Stimulated activated memory B cell treated with anti-CD40 and anti-IgM and Interleukin-4, amounts not matched to agents 10 μg/mL and 1 μg/mL and 100 μg/mL, for 72 hours (primary cell): ENCODE data around the gene MZF1.
"Not testable (repeated sequence)": the region's sequence is repeated elsewhere in the genome, so short reads cannot be mapped to it uniquely, and the experiment has no call there.

Source experiments
- ATAC-seq: fragments of 150-1000 bp; cut with Tn5 transposase; 2 replicates; pipeline ENCODE4 v1.10.0; 2021
- H3K27ac Mint-ChIP-seq: one replicate; pipeline ENCODE4 v1.8.0; 2022; ENCODE audit warnings: mild to moderate bottlenecking, mixed read lengths
- H3K27me3 Mint-ChIP-seq: one replicate; pipeline ENCODE4 v1.8.0; 2022; ENCODE audit warnings: mixed read lengths
- H3K36me3 Mint-ChIP-seq: one replicate; pipeline ENCODE4 v1.8.0; 2022; ENCODE audit warnings: mixed read lengths
- H3K4me1 Mint-ChIP-seq: one replicate; pipeline ENCODE4 v1.8.0; 2022; ENCODE audit warnings: mixed read lengths
- H3K4me3 Mint-ChIP-seq: one replicate; pipeline ENCODE4 v1.8.0; 2022; ENCODE audit warnings: mild to moderate bottlenecking, moderate library complexity, mixed read lengths
- H3K9me3 Mint-ChIP-seq: one replicate; pipeline ENCODE4 v1.8.0; 2022; ENCODE audit warnings: mixed read lengths

The MZF1 gene

DNA sequence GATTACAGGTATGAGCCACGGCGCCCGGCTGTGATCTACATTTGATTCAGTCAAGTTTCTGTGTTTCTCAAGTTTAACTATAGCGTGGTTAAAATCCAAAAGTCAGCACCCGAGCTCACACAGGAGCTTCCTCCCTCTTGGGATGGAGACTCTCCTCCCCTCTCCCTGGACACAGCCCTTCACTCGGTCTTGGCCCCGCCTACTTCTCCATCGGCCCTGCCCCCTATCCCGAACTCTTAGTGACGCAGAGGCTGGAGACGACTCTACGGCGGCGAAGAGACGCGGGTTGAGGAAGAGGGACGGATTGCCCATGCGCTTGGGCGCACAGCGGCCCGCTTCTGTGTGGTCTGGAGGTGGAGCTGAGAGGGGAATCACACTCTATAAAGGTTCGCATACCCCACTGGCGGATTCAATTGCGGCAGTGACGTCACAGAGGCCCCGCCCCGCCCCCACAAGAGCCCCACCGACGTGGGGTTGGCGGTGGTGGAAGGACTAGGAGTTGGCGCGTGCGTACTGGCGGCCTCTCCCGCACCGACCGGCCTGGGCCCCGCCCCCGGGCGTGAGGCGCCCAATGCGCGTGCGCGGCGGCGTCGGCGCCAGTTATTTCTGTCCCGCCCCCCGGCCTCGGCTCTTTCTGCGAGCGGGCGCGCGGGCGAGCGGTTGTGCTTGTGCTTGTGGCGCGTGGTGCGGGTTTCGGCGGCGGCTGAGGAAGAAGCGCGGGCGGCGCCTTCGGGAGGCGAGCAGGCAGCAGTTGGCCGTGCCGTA, 29.1 kb downstream of the MZF1 start, which contains the start of gene TRIM28:
TSS of gene TRIM28 (plus strand) at position 239 of the 765 bp plus-strand sequence. CDS start 694 bp downstream, outside the sequence.
- Mint-ChIP-seq H3K9me3 (no peaks in the 10 kb centered on the region), H3K27me3 (peaks cover 37% of the 10 kb centered on the region), H3K36me3 (peaks cover 33% of the 10 kb centered on the region)

DNA sequence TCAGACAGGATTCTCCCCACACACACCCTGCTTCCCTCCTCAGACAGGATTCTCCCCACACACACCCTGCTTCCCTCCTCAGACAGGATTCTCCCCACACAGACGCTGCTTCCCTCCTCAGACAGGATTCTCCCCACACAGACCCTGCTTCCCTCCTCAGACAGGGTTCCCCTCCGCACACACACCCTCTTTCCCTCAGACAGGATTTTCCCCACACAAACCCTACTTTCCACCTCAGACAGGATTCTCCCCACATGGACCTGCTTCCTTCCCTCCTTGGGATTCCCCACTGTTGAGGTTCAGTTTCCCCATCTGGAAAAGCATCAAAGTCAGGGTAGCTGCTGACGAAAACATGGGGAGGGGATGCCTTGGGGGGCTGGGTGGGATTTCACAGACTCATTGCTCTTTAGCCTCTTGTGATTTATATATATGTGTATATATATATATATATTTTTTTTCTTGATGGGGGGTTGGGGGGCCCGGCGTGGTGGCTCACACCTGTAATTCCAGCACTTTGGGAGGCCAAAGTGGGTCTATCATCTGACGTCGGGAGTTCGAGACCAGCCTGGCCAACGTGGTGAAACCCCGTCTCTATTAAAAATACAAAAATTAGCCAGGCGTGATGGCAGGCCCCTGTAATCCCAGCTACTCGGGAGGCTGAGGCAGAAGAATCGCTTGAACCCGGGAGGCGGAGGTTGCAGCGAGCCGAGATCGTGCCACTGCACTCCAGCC, 30.3 kb downstream of the MZF1 start:
- peaks cover 23% of the 10 kb centered on the region for H3K36me3 Mint-ChIP-seq
- peaks cover 49% of the 10 kb centered on the region for H3K27me3 Mint-ChIP-seq
- ATAC-seq, H3K9me3 Mint-ChIP-seq, H3K4me3 Mint-ChIP-seq: not testable (repeated sequence)
- peak overlapping the region; percentile 26 for H3K27ac Mint-ChIP-seq
- H3K4me1 Mint-ChIP-seq = peaks cover 52% of the 10 kb centered on the region

More for the DNA sequence above, 29.1 kb downstream of the MZF1 start, which contains the start of gene TRIM28:
- Mint-ChIP-seq H3K27ac (peak within 1 kb of the TSS; percentile 98), H3K4me3 (peak within 1 kb of the TSS; percentile 92), H3K4me1 (peaks cover 45% of the 10 kb centered on the region)
- ATAC-seq = peak; percentile 95

DNA sequence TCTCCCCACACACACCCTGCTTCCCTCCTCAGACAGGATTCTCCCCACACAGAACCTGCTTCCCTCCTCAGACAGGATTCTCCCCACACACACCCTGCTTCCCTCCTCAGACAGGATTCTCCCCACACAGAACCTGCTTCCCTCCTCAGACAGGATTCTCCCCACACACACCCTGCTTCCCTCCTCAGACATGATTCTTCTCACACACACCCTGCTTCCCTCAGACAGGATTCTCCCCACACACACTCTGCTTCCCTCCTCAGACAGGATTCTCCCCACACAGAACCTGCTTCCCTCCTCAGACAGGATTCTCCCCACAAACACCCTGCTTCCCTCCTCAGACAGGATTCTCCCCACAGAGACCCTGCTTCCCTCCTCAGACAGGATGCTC, 34.0 kb downstream of the MZF1 start:
- H3K36me3 Mint-ChIP-seq, H3K9me3 Mint-ChIP-seq, ATAC-seq: not testable (repeated sequence)
- Mint-ChIP-seq H3K4me1 (peaks cover 23% of the 10 kb centered on the region), H3K4me3 (peak overlapping the region; percentile 12), H3K27ac (peak overlapping the region; percentile 25), H3K27me3 (peaks cover 72% of the 10 kb centered on the region)

DNA sequence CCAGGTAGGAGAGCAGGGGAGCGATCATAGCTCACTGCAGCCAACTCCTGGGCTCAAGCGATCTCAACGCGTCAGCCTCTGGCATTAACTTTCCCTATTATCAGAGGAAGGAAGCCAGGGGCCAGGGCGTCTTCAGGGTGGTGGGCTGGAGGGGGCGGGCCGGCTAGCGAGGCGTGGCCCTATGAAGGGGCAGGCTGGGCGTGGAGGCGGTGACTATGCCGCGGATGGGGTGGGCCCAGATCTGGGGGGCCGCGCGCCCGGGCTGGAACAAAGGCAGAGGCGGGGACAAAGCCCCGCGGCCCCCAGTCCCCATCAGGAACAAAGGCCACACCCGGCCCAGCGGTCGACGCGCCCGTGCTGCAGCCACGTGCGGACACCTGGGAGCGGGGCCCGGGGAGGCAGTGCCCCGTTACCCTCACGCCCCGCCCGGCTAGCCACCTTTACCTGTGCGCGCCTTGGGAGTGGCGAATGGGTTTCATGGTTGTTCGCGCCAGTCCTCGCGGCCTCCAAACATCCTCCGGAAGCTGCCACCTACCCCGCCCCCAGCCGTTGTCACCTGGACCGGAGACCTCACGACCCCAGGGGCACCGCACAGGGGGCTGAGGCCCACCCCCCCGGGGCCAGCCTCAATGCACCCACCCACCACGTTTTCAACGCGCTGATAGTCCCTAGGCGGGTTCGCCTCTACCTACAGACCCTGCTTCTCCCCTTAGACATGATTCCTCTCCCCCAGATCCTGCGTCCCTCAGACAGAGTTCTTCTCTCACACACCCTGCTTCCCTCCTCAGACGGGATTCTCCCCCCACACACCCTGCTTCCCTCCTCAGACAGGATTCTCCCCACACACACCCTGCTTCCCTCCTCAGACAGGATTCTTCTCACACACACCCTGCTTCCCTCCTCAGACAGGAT, 34.6 kb downstream of the MZF1 start:
- ATAC-seq = peak; percentile 65
- H3K27ac Mint-ChIP-seq = peak overlapping the region; percentile 25
- no peaks in the 10 kb centered on the region for H3K36me3 Mint-ChIP-seq
- peaks cover 65% of the 10 kb centered on the region for H3K27me3 Mint-ChIP-seq
- H3K4me1 Mint-ChIP-seq = peaks cover 16% of the 10 kb centered on the region
- peak overlapping the region; percentile 74 for H3K4me3 Mint-ChIP-seq
- no peaks in the 10 kb centered on the region for H3K9me3 Mint-ChIP-seq

DNA sequence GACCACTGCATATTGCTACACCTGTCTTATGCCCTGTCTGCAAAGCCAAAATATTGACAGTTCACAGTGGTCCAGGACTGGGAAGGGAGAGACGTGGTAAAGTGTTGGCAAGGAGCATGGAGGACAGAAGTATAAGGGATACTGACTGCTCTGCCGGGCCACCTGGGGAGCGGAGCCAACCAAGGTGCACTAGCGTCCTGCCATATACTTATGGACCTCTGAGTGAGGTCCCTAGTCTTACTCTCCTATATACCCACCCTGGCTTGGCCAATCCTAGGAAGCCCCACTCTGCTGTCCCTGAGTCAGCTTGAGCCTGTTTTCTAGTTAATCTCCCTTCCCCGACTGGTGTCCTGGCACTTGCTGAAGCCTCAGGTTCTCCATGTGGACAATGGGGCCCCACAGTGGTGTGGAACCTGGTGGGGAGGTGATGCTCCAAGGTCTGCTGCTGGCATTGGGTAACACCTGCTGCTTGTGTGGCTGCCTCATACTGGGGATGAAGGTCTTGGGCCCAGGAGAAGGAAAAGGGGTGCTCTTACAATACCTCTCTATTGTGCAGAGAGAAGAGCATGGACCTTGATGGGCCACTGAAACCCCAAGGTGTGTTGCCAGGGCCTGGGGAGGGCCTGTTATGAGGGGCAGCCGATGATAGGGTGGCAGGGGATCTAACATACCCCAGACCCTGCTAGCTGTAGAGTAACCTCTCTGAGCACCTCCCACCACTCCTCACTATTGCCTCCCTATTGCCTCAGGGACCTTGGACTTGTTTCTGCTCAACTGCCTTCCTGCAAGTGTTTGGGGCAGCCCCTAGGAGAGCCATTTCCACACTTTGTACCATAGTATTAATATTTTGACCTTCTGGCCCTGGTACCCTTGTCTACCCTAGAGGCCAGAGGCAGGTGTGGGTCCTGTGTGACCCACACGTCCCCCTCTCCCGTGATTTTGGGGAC, 36.0 kb downstream of the MZF1 start:
- Mint-ChIP-seq H3K4me3 (no peak overlapping the region), H3K4me1 (peaks cover 14% of the 10 kb centered on the region), H3K27ac (no peak overlapping the region), H3K36me3 (no peaks in the 10 kb centered on the region), H3K9me3 (no peaks in the 10 kb centered on the region), H3K27me3 (peaks cover 52% of the 10 kb centered on the region)
- ATAC-seq = no peak

DNA sequence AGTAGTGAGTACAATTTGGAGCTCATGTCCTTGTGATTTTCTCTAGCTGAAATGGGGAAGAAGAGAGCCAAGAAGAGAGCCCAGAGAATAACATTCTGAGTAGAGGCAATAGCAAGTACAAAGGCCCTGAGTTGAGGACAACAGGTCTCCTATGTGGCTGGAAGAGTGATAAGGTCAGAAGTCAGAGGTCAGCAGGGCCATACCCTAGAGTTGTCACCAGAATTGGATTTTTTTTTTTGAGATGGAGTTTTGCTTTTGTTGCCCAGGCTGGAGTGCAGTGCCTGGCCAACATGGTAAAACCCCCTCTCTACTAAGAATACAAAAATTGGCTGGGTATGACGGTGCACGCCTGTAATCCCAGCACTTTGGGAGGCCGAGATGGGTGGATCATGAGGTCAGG, 37.3 kb downstream of the MZF1 start:
- Mint-ChIP-seq H3K27ac (no peak overlapping the region), H3K4me1 (peaks cover 27% of the 10 kb centered on the region), H3K4me3 (no peak overlapping the region)

DNA sequence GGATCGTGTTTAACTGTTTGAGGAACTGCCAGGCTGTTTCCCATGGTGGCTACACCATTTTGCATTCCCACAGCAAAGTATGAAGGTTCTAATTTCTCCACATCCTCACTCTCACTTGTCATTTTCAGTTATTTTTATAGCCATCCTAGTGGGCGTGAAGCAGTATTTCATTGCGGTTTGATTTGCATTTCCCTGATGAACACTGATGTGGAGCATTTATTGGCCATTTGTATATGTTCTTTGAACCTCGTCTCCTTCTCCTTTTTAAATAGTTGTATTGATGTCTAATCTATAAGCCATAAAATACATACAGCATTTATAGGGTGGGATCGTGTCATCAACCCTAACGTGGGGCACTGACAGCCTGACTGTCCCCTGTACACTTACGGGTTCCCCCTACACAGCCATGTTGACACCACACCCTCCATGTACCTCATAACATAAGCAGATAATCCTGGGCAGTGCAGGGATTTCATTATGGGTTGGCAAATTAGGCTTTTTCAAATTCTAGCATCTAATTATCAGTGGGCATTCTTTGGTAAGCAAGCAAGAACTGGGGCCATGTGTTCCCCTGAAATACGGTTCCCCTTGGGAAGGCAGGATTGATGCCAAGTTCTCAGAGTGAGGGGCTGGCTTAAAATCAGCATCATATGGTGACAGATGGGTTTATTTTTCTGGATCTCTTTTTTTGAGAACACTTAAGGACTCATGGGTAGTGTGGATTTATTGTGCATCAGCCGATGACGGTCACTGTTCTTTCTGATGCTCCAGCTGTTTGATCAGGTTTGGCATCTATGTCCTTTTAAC, 41.9 kb downstream of the MZF1 start:
- Mint-ChIP-seq H3K4me1 (peaks cover 14% of the 10 kb centered on the region), H3K27me3 (peaks cover 8% of the 10 kb centered on the region), H3K36me3 (no peaks in the 10 kb centered on the region), H3K9me3 (no peaks in the 10 kb centered on the region), H3K27ac (no peak overlapping the region), H3K4me3 (no peak overlapping the region)
- ATAC-seq = no peak

More for the DNA sequence above, 37.3 kb downstream of the MZF1 start:
- Mint-ChIP-seq H3K36me3 (no peaks in the 10 kb centered on the region), H3K9me3 (no peaks in the 10 kb centered on the region), H3K27me3 (peaks cover 50% of the 10 kb centered on the region)
- no peak for ATAC-seq

DNA sequence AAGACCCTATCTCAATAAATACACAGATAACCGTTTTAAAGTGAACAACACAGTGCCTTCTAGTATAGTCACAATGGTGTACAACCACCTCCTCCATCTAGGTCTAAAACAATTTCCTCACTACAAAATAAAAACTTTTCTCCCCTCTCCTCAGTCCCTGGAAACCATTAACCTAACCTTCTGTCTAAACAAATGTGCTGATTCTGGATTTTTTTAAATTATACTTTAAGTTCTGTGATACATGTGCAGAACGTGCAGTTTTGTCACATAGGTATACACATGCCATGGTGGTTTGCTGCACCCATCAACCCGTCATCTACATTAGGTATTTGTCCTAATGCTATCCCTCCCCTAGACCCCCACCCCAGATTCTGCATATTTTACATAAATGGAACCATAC, 43.7 kb downstream of the MZF1 start:
- Mint-ChIP-seq H3K4me3 (no peak overlapping the region), H3K4me1 (peaks cover 14% of the 10 kb centered on the region), H3K27ac (no peak overlapping the region), H3K27me3 (no peaks in the 10 kb centered on the region), H3K36me3 (no peaks in the 10 kb centered on the region), H3K9me3 (no peaks in the 10 kb centered on the region)
- no peak for ATAC-seq

DNA sequence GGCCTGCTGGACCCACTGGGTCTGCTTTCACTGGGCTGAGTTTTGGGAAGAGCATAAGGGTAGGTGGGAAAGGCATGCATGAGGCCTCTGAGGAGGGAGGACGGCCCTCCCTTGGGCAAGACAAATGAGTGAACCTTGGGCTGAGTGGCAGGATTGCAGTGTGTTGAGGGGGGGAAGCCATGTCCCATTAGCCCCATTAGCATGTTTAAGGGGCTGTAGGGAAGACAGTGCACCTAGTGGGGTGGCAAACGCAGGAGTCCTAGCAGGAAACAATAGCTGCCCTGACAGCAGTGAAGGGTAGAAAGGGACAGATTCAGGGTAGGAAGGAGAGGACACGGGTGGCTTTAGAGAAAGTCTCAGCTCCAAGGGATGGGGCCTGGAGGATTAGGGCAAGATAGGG, 50.4 kb downstream of the MZF1 start:
- no peak for ATAC-seq
- Mint-ChIP-seq H3K36me3 (peaks cover 6% of the 10 kb centered on the region), H3K9me3 (no peaks in the 10 kb centered on the region), H3K27ac (no peak overlapping the region), H3K4me3 (no peak overlapping the region), H3K27me3 (no peaks in the 10 kb centered on the region), H3K4me1 (peaks cover 30% of the 10 kb centered on the region)

DNA sequence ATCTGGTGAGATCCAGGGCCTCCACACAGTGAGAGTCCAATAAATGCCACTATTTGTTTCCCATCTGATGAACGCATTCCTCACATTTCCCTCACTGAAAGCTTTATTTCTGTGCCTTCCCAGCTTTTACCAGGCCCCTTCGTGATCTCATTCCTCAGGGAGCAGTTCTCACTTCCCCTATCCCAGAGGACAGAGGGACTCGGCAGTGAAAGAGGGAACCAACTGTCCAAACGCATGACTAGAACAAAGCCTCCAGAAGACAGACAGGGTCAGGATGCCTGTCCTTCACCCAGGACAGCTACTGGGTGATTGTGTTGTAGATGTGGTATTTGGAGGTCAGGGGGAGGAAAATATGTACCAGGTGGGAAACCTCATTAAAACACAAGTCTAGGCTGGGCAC, 51.5 kb downstream of the MZF1 start:
- H3K27me3 Mint-ChIP-seq = no peaks in the 10 kb centered on the region
- peaks cover 34% of the 10 kb centered on the region for H3K4me1 Mint-ChIP-seq
- H3K36me3 Mint-ChIP-seq = peaks cover 12% of the 10 kb centered on the region
- ATAC-seq = no peak
- no peaks in the 10 kb centered on the region for H3K9me3 Mint-ChIP-seq
- H3K27ac Mint-ChIP-seq = no peak overlapping the region
- no peak overlapping the region for H3K4me3 Mint-ChIP-seq

DNA sequence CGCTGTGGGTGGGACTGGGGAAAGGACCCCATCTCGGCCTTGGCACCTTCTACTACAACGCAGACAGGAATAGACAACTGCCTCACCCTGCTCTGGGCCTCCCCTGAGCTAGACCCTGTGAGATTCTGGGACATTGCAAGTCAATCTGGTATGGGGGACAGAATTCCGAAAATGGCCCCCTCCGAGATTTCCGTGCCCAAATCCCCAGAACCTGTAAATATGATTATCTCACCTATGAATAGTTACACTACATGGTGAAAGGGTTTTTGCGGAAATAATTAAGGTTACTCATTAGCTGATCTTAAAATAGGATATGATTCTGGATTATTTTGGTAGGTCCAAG, 52.9 kb downstream of the MZF1 start:
- Mint-ChIP-seq H3K27ac (peak overlapping the region; percentile 98), H3K27me3 (no peaks in the 10 kb centered on the region), H3K4me3 (peak overlapping the region; percentile 94), H3K9me3 (no peaks in the 10 kb centered on the region), H3K36me3 (peaks cover 22% of the 10 kb centered on the region), H3K4me1 (peaks cover 44% of the 10 kb centered on the region)
- ATAC-seq = no peak

DNA sequence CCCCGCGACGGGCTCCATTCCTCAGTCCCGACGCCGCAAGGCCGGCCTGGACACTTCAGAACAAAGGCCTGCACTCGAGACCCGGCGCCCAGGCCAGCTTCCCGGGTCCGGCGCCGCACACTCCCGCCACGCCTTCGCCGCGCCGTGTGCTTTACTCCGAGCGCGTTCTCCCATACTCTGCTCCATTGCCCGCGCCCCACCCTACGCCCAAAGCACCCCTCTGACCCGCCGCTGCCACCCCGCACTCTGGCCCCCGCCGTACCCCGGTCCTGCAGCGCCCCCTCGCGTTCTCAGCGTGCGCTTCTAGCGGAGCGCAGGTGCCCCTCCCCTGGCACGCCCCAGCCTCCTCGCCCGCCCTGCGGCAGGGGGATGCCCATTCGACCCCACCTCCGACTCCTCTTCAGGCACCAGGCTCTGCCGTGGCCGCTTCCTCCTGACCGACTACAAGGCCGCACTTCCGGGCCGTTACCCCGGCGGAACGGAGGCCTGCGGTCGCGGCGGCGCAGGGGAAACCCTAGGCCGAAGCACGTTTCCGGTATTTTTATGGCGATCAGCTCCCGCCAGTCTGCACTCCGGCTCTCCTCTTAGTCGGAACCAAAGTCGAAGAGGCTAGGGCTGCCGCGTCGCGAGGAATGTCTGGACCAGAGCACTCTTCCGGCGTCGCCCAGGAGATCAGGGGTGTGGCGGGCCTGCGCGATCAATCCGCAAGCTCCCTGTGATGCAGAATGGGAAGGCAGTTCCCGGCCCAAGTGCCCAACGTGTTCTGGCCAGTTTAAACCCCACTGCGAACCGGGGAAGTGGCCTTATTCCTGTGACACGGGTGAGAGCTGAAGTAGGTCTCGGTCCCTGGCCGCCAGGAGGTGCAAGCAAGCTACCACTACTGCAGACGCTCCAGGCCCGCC, 53.5 kb downstream of the MZF1 start, which contains the start of gene ZBTB45:
TSS of gene ZBTB45 (minus strand) at position 456 of the 902 bp plus-strand sequence. CDS start 2,137 bp downstream, outside the sequence.
- peaks cover 50% of the 10 kb centered on the region for H3K4me1 Mint-ChIP-seq
- H3K27me3 Mint-ChIP-seq = no peaks in the 10 kb centered on the region
- peak within 1 kb of the TSS; percentile 94 for H3K4me3 Mint-ChIP-seq
- peak within 1 kb of the TSS; percentile 98 for H3K27ac Mint-ChIP-seq
- peak; percentile 94 for ATAC-seq
- H3K36me3 Mint-ChIP-seq = peaks cover 24% of the 10 kb centered on the region
- no peaks in the 10 kb centered on the region for H3K9me3 Mint-ChIP-seq

DNA sequence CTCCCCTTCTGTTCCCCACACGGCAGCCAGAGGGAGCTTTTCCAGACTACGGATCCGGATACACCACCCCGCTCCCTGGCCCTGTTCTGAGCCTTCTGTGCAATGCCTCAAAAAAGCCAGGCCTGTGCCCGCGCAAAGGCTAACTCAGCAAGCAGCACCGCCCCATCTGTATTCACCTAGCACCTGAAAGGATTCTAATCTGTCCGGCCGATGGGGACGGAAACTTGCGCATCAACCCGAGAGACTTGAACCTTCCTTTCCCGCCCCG, 54.1 kb downstream of the MZF1 start:
- peak; percentile 2 for ATAC-seq
- Mint-ChIP-seq H3K4me3 (peak overlapping the region; percentile 94), H3K4me1 (peaks cover 56% of the 10 kb centered on the region), H3K36me3 (peaks cover 24% of the 10 kb centered on the region), H3K9me3 (no peaks in the 10 kb centered on the region), H3K27me3 (no peaks in the 10 kb centered on the region), H3K27ac (peak overlapping the region; percentile 98)
